Measurements from ENCODE around the gene AURKAIP1.

The AURKAIP1 gene

DNA sequence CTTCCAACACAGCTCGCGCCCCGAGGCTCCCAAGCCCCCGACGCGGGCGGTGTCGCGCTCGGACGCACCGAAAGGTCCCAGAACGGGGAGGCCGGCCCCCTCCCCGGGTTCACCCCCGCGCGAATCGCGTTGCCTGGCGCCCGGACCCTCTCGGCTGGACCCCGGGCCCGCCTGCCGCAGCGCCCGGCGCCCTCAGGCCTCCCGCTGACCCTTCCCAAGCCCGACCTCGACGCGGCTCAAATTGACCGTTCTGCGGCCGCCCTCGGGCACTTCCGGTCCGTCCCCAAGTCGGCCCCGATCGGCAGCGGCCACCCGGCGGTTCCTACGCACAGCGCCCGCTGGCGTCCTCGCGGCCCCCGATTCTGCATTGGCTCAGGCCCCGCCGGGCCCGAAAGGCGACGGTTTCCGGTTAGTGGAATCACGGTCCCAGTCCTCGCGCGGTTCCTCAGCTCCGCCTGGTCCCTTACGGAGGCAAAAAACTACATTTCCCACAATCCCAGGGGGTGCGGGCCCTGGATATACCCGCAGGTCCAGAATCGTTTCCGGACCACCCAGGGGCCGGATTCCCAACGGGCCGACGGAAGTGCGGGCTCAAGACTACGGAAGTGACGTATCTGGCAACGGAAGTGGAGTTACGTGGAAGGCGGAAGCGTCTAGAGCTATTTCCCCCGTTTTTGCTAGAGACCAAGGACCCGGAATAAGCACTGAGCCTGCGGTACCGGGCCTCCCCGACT is at the start of gene AURKAIP1:
Gene AURKAIP1 (minus strand): TSS at position 279 of the 734 bp plus-strand sequence. CDS start 451 bp downstream, outside the sequence.
- H3K36me3 ChIP-seq (ENCODE audit: control insufficient read depth, insufficient read depth, low read length), result peaks cover 11% of the 10 kb centered on the region
- peak within 1 kb of the TSS; percentile 97 for H3K4me3 ChIP-seq (replicated peaks; ENCODE audit: low read depth, low read length)
- no peaks in the 10 kb centered on the region for H3K27me3 ChIP-seq (replicated peaks; ENCODE audit: control insufficient read depth, insufficient read depth, low read length)
- TF ChIP-seq, protein P1, sequence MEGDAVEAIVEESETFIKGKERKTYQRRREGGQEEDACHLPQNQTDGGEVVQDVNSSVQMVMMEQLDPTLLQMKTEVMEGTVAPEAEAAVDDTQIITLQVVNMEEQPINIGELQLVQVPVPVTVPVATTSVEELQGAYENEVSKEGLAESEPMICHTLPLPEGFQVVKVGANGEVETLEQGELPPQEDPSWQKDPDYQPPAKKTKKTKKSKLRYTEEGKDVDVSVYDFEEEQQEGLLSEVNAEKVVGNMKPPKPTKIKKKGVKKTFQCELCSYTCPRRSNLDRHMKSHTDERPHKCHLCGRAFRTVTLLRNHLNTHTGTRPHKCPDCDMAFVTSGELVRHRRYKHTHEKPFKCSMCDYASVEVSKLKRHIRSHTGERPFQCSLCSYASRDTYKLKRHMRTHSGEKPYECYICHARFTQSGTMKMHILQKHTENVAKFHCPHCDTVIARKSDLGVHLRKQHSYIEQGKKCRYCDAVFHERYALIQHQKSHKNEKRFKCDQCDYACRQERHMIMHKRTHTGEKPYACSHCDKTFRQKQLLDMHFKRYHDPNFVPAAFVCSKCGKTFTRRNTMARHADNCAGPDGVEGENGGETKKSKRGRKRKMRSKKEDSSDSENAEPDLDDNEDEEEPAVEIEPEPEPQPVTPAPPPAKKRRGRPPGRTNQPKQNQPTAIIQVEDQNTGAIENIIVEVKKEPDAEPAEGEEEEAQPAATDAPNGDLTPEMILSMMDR (IDR thresholded peaks at IDR 0.05; ENCODE audit: insufficient read depth, low read length, poor library complexity, severe bottlenecking), result no peak
- peak; percentile 99 for DNase-seq (ENCODE audit: extremely low read depth, insufficient read length)

DNA sequence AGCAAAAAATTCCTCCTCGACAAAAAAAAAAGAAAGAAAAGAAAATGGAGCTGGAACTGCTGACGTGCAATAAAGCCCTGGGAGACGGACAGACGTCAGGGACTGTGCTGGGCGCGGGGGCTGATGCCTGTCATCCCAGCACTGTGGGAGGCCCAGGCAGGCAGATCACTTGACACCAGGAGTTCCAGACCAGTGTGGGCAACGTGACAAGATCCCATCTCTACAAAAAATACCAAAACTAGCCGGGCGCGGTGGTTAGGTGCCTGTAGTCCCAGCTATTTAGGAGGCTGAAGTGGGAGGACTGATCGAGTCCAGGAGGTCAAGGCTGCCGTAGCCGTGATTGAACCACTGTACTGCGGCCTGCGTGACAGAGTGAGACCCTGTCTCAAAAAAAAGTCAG is 49.7 kb upstream of the AURKAIP1 start:
- Histone ChIP-seq H3K36me3 (ENCODE audit: control insufficient read depth, insufficient read depth, low read length) (no peaks in the 10 kb centered on the region), H3K27me3 (replicated peaks; ENCODE audit: control insufficient read depth, insufficient read depth, low read length) (no peaks in the 10 kb centered on the region), H3K4me3 (replicated peaks; ENCODE audit: low read depth, low read length) (no peak overlapping the region)
- TF ChIP-seq, protein P1 (IDR thresholded peaks at IDR 0.05; ENCODE audit: insufficient read depth, low read length, poor library complexity, severe bottlenecking), result no peak
- DNase-seq (ENCODE audit: extremely low read depth, insufficient read length), result no peak

DNA sequence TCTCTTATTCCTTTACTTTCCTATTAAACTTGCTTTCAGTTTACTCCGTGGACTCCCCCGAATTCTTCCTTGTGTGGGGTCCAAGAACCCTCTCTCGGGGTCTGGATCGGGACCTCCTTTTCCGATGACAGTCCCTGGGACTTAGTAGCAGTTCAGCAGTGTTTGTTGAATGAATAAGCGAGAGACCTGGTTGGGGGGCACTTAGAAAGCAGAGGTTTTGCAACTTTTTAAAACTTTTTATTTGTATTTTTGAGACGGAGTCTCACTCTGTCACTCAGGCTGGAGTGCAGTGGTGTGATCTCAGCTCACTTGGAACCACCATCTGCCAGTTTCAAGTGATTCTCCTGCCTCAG is 48.2 kb upstream of the AURKAIP1 start:
- Histone ChIP-seq H3K4me3 (replicated peaks; ENCODE audit: low read depth, low read length) (no peak overlapping the region), H3K27me3 (replicated peaks; ENCODE audit: control insufficient read depth, insufficient read depth, low read length) (no peaks in the 10 kb centered on the region), H3K36me3 (ENCODE audit: control insufficient read depth, insufficient read depth, low read length) (no peaks in the 10 kb centered on the region)
- DNase-seq (ENCODE audit: extremely low read depth, insufficient read length), result no peak
- TF ChIP-seq, protein P1 (IDR thresholded peaks at IDR 0.05; ENCODE audit: insufficient read depth, low read length, poor library complexity, severe bottlenecking), result no peak

DNA sequence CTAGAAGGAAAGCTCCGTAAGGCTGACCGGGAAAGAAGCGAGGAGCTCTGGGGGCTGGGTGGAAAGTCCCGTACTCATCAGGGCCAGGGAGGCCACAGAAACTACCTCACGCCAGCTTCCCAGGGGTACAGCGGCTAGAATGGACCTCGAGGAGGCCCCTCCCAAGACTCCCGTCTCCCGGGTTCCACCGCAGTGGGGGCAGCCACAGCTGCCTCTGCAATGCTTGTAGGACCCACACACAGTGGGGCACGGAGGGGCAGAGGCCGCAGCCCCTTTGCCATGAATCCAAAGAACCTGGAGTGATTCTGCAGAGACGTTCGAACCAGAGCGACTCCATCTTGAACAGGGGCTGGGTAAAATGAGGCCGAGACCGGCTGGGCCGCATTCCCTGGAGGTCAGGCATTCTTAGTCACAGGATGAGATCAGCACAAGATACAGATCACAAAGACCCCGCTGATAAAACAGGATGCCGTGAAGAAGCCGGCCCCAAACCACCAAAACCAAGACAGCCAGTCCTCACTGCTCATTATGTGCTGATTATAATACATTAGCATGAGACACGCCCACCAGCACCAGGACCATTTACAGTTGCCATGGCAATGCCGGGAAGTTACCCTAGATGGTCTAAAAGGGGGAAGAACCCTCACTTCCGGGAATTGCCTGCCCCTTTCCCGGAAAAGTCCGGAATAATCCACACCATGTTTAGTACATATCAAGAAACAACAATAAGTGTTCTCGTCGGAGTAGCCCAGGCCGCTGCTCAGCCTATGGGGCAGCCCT is 47.6 kb upstream of the AURKAIP1 start:
- TF ChIP-seq, protein P1 (IDR thresholded peaks at IDR 0.05; ENCODE audit: insufficient read depth, low read length, poor library complexity, severe bottlenecking), result no peak
- Histone ChIP-seq H3K4me3 (replicated peaks; ENCODE audit: low read depth, low read length) (no peak overlapping the region), H3K27me3 (replicated peaks; ENCODE audit: control insufficient read depth, insufficient read depth, low read length) (no peaks in the 10 kb centered on the region), H3K36me3 (ENCODE audit: control insufficient read depth, insufficient read depth, low read length) (no peaks in the 10 kb centered on the region)
- no peak for DNase-seq (ENCODE audit: extremely low read depth, insufficient read length)

DNA sequence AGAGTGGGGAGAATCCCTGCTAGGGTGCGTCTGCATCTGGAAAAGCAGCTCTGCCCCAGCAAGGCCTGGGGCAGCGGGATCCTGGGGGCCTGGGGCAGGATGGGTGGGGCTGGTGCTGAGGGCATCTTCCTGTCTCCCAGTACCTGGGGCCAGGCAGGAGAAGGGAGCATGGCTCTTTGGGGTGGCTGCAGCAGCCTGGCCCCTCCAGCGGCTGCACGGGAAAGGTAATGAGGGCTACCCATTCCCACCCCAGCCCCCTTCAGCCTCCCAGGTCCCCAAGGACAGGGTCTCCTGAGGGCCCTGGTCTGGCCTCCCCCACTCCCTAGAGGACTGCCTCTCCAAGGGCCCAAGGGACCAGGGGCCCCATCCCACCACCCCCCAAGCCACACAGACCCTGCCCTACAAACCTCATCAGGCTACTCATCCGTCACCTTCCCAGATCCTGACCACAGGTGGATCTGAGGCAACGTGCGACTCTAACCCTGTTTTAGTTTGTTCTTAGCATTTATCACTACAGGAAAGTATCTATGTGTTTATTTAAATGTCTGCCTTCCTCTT is 47.0 kb upstream of the AURKAIP1 start:
- TF ChIP-seq, protein P1 (IDR thresholded peaks at IDR 0.05; ENCODE audit: insufficient read depth, low read length, poor library complexity, severe bottlenecking), result no peak
- no peak overlapping the region for H3K4me3 ChIP-seq (replicated peaks; ENCODE audit: low read depth, low read length)
- DNase-seq (ENCODE audit: extremely low read depth, insufficient read length), result no peak
- no peaks in the 10 kb centered on the region for H3K27me3 ChIP-seq (replicated peaks; ENCODE audit: control insufficient read depth, insufficient read depth, low read length)
- H3K36me3 ChIP-seq (ENCODE audit: control insufficient read depth, insufficient read depth, low read length), result no peaks in the 10 kb centered on the region

All from GM06990 (cell line).